MM.1S (cell line): ENCODE results near the gene PACS2.

Experiments
- CTCF ChIP-seq: fragments of 300-600 bp; sonication (generic); IDR thresholded peaks from 2 replicates; pipeline ENCODE4 v1.5.1; 2016; ENCODE audit warnings: antibody characterized with exemption, low read length, mixed read lengths
- EZH2phosphoT487 ChIP-seq: fragments of 300-600 bp; sonication (generic); IDR thresholded peaks from 2 replicates; pipeline ENCODE4 v1.6.1; 2018; ENCODE audit warnings: antibody characterized with exemption, low read length

DNA sequence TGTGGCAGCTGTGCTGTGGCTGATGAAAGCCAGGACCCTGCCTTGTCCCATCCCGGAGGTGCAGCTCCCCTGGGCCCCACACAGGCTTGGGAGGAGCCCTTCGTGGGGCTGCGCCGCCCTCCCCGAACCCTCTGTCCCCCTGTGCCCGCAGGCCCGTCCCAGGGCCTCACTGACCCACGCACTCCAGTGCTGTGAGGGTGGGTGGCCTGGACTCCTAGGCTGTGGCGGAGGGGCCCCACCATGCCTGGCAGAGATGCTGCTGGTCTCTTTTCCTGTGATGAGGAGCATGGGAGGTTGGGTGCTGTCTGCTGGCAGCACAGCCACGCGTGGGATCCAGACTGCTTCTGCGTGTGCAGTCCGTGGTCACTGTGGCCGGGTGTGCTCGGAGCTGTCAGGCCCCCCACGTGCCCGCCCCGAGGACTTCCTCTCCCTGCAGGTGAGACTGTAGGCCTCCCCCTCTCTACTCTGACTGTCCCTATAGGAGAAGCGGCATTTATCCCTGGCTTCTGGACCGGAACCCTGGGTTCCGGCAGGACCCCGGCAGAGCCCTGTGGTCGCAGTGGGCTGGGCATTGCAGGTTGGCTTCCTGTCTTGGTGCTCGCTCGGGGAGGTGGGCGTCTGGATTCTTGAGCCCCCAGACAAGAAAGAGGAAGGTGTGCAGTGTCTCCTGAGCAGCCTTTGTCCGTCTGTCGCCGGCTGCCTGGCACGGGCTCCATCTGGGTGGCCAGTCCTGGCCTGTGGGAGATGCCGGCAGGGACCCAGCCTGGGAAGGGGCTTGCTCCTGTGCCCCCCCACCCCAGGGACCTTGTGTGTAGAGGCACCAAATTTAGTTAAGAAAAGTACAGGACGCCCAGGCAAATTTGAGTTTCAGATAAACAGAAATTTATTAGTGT lies 107.4 kb downstream of the PACS2 start:
- TF ChIP-seq CTCF (no peak), EZH2phosphoT487 (no peak)
